ENCODE results near the gene SDHAF1. TPM values are rescaled to one million over a fixed set of nuclear protein-coding genes. Genes with fewer than 3 reads are reported as not detected.

The SDHAF1 gene
- total RNA-seq, 1 donor from 2014 or later = 17.5 TPM

- TF ChIP-seq CTCF (conservative IDR thresholded peaks at IDR 0.05) = no peak
- peaks cover 18% of the 10 kb centered on the region for H3K4me1 Mint-ChIP-seq
Measured at GRCh38 chr19:36008336-36008978, 13.5 kb downstream of the SDHAF1 start, which contains the start of gene SYNE4. Gene SYNE4 (minus strand): TSS chr19:36008813. CDS start chr19:36008681, 132 bp downstream.

GRCh38 chr19:36009220-36009619 is 14.2 kb downstream of the SDHAF1 start:
- Mint-ChIP-seq H3K27ac (ENCODE audit: unreplicated experiment) (peak overlapping the region; percentile 45), H3K36me3 (ENCODE audit: low read depth) (no peaks in the 10 kb centered on the region), H3K27me3 (ENCODE audit: low read depth) (peaks cover 8% of the 10 kb centered on the region), H3K4me3 (peak overlapping the region; percentile 69), H3K9me3 (no peaks in the 10 kb centered on the region), H3K4me1 (peaks cover 26% of the 10 kb centered on the region)
- TF ChIP-seq CTCF (conservative IDR thresholded peaks at IDR 0.05) = no peak
- peak; percentile 49 for DNase-seq (ENCODE audit: low read depth, low spot score)

More at GRCh38 chr19:36008336-36008978, 13.5 kb downstream of the SDHAF1 start, which contains the start of gene SYNE4:
- Mint-ChIP-seq H3K36me3 (ENCODE audit: low read depth) (no peaks in the 10 kb centered on the region), H3K27me3 (ENCODE audit: low read depth) (peaks cover 8% of the 10 kb centered on the region), H3K9me3 (no peaks in the 10 kb centered on the region), H3K27ac (ENCODE audit: unreplicated experiment) (peak within 1 kb of the TSS; percentile 45), H3K4me3 (peak within 1 kb of the TSS; percentile 79)
- no peak for DNase-seq (ENCODE audit: low read depth, low spot score)

GRCh38 chr19:36009633-36010379 is 14.8 kb downstream of the SDHAF1 start:
- Mint-ChIP-seq H3K36me3 (ENCODE audit: low read depth) (no peaks in the 10 kb centered on the region), H3K27ac (ENCODE audit: unreplicated experiment) (peak overlapping the region; percentile 45), H3K27me3 (ENCODE audit: low read depth) (peaks cover 8% of the 10 kb centered on the region), H3K4me1 (peaks cover 32% of the 10 kb centered on the region), H3K9me3 (no peaks in the 10 kb centered on the region), H3K4me3 (peak overlapping the region; percentile 69)
- TF ChIP-seq CTCF (conservative IDR thresholded peaks at IDR 0.05) = no peak
- DNase-seq (ENCODE audit: low read depth, low spot score) = no peak

- DNase-seq (ENCODE audit: low read depth, low spot score) = no peak
- H3K9me3 Mint-ChIP-seq = no peaks in the 10 kb centered on the region
- H3K36me3 Mint-ChIP-seq (ENCODE audit: low read depth) = peaks cover under 1% of the 10 kb centered on the region
Measured at GRCh38 chr19:36010402-36010801, 15.4 kb downstream of the SDHAF1 start.

More at GRCh38 chr19:36010402-36010801, 15.4 kb downstream of the SDHAF1 start:
- peaks cover 38% of the 10 kb centered on the region for H3K4me1 Mint-ChIP-seq
- TF ChIP-seq CTCF (conservative IDR thresholded peaks at IDR 0.05) = no peak
- no peak overlapping the region for H3K27ac Mint-ChIP-seq (ENCODE audit: unreplicated experiment)
- peak overlapping the region; percentile 69 for H3K4me3 Mint-ChIP-seq
- H3K27me3 Mint-ChIP-seq (ENCODE audit: low read depth) = peaks cover 8% of the 10 kb centered on the region

Measured in neural crest cell (in vitro differentiated cells).